Measurements from ENCODE around the gene GORAB.

Gene GORAB

DNA sequence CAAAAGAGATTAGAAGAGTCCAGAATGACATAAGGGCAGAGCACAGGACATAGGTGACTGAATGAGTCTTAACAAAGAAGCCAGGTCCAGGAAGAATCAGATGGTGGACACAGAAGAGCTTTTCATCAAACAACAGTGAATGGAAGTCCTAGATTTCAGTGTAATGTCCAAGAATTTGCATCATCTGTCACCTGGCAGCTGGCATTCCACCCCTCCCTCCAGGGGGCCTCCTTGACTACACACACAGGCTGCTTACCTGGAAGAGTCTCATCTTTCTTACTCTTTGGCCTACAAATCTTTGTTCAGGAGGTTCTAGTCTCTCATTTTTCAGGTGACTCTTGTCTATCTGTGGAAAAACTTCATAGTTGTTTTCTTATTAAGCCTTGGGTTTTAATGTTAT, 36.2 kb downstream of the GORAB start:
- H3K4me1 ChIP-seq, result no peaks in the 10 kb centered on the region
- H3K9ac ChIP-seq, result no peak overlapping the region
- no peak overlapping the region for H3K4me3 ChIP-seq (ENCODE audit: low read depth, low read length)
- H3K4me2 ChIP-seq (ENCODE audit: low read length), result no peak overlapping the region
- no peak overlapping the region for H2AFZ ChIP-seq
- no peak overlapping the region for H3K27ac ChIP-seq
- H3K79me2 ChIP-seq, result no peaks in the 10 kb centered on the region
- no peaks in the 10 kb centered on the region for H3K9me3 ChIP-seq (ENCODE audit: control insufficient read depth, low read length)
- no peaks in the 10 kb centered on the region for H3K27me3 ChIP-seq (ENCODE audit: control insufficient read depth, insufficient read depth, low read length)
- TF ChIP-seq, protein P1, sequence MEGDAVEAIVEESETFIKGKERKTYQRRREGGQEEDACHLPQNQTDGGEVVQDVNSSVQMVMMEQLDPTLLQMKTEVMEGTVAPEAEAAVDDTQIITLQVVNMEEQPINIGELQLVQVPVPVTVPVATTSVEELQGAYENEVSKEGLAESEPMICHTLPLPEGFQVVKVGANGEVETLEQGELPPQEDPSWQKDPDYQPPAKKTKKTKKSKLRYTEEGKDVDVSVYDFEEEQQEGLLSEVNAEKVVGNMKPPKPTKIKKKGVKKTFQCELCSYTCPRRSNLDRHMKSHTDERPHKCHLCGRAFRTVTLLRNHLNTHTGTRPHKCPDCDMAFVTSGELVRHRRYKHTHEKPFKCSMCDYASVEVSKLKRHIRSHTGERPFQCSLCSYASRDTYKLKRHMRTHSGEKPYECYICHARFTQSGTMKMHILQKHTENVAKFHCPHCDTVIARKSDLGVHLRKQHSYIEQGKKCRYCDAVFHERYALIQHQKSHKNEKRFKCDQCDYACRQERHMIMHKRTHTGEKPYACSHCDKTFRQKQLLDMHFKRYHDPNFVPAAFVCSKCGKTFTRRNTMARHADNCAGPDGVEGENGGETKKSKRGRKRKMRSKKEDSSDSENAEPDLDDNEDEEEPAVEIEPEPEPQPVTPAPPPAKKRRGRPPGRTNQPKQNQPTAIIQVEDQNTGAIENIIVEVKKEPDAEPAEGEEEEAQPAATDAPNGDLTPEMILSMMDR (IDR thresholded peaks at IDR 0.05), result no peak
- H3K36me3 ChIP-seq (ENCODE audit: control insufficient read depth, insufficient read depth, low read length), result no peaks in the 10 kb centered on the region

DNA sequence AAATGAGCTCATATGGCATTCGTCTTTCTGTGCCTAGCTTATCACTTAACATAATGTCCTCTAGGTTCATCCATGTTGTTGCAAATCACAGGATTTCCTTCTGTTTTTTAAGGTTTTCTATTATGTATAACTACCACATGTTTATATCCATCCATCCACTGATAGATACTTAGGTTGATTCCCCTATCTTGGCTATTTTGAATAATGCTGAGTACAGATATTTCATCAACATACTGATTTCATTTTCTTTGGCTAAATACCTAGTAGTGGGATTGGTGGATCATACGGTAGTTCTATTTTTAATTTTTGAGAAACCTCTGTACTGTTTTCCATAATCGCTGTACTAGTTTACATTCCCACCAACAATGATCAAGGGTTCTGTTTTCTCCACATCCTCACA, 45.0 kb downstream of the GORAB start:
- H3K27me3 ChIP-seq (ENCODE audit: control insufficient read depth, insufficient read depth, low read length), result no peaks in the 10 kb centered on the region

DNA sequence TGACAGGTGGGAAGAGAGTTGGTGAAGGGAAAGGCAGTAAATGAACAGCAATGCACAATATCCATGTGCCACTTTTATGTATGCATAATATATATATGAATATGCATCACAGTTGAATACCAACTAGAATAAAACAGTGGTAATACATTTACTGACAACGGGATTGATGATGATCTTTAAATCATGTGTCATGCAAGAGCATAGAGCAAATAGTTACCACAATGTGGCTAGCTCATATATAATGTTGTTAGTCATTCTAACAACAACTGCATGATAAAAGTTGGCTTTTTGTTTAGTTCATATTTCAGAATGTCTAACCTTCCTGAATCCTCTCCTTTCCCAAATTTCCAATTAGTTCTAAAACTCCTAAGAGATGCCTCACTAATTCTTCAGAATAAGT, 46.4 kb downstream of the GORAB start:
- TF ChIP-seq, protein P1 (IDR thresholded peaks at IDR 0.05), result no peak
- no peak overlapping the region for H3K4me2 ChIP-seq (ENCODE audit: low read length)
- H3K36me3 ChIP-seq (ENCODE audit: control insufficient read depth, insufficient read depth, low read length), result no peaks in the 10 kb centered on the region
- no peak overlapping the region for H3K9ac ChIP-seq
- no peak overlapping the region for H3K27ac ChIP-seq
- no peak overlapping the region for H3K4me3 ChIP-seq (ENCODE audit: low read depth, low read length)
- H3K9me3 ChIP-seq (ENCODE audit: control insufficient read depth, low read length), result no peaks in the 10 kb centered on the region
- H2AFZ ChIP-seq, result no peak overlapping the region
- H3K4me1 ChIP-seq, result no peaks in the 10 kb centered on the region
- no peaks in the 10 kb centered on the region for H3K79me2 ChIP-seq
- H3K27me3 ChIP-seq (ENCODE audit: control insufficient read depth, insufficient read depth, low read length), result no peaks in the 10 kb centered on the region

More for the DNA sequence above, 45.0 kb downstream of the GORAB start:
- Histone ChIP-seq H3K79me2 (no peaks in the 10 kb centered on the region), H3K36me3 (ENCODE audit: control insufficient read depth, insufficient read depth, low read length) (no peaks in the 10 kb centered on the region), H3K27ac (no peak overlapping the region), H3K9ac (no peak overlapping the region), H3K4me3 (ENCODE audit: low read depth, low read length) (no peak overlapping the region), H2AFZ (no peak overlapping the region), H3K4me1 (no peaks in the 10 kb centered on the region), H3K9me3 (ENCODE audit: control insufficient read depth, low read length) (no peaks in the 10 kb centered on the region), H3K4me2 (ENCODE audit: low read length) (no peak overlapping the region)
- TF ChIP-seq, protein P1 (IDR thresholded peaks at IDR 0.05), result no peak

DNA sequence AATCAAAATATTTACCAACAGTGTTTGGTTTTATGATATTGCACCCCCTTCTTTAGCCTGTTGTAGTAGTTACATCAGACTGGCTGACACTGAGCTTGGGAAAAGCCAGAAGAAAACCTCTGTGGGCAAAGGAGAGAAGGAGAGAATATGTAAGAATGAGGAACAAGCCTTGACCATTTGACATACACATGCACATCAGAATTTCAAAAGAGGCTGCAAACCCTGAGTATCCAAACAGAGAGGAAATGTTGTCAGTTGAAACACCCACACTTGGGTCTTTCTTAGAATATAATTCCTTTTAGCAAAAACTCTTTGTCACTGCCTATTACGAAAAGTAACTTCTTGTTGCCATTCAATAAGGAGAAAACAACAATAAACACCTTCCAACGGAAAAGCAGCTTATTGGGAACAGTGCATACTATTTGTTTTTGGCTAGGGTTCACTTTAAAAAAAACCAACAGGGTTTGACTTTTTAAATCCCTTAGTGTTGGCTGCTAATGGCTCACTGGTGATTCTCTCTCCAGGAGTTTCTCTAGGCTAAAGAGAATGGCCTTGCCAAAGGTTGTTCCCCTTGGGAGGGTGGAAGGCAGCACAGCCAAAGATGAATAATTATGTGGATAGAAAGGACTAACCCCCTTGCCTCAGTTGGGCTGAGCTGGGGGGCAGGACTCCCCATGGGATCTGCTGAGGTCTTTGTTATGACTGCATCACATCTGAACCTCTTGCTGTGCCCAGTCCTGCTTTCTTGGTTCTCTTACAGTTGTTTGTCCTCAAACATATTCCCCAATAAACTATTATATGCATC, 48.9 kb downstream of the GORAB start:
- no peak overlapping the region for H3K9ac ChIP-seq
- no peaks in the 10 kb centered on the region for H3K79me2 ChIP-seq
- TF ChIP-seq, protein P1 (IDR thresholded peaks at IDR 0.05), result no peak
- no peak overlapping the region for H3K4me2 ChIP-seq (ENCODE audit: low read length)
- H3K36me3 ChIP-seq (ENCODE audit: control insufficient read depth, insufficient read depth, low read length), result no peaks in the 10 kb centered on the region
- no peaks in the 10 kb centered on the region for H3K4me1 ChIP-seq
- H3K27ac ChIP-seq, result no peak overlapping the region
- no peak overlapping the region for H3K4me3 ChIP-seq (ENCODE audit: low read depth, low read length)
- H2AFZ ChIP-seq, result no peak overlapping the region
- H3K27me3 ChIP-seq (ENCODE audit: control insufficient read depth, insufficient read depth, low read length), result no peaks in the 10 kb centered on the region
- H3K9me3 ChIP-seq (ENCODE audit: control insufficient read depth, low read length), result no peaks in the 10 kb centered on the region

DNA sequence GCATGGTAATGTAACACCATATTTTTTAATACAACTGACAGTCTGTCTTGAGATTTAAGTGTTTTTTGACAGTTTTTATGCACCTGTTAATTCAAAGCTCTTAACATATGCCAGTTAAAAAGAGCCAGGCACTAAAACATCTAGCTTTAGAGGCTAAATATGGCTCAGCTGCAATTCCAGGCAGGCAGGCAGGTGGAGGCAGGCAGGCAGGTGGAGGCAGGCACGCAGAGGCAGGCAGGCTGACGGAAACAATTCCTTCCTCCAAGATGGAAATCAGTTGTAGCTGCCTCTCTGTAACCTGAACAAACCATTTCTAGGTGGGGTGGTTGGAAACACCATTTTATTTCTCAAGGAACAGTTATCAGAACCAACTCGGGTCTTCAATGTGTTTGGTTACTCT, 51.2 kb downstream of the GORAB start:
- Histone ChIP-seq H3K36me3 (ENCODE audit: control insufficient read depth, insufficient read depth, low read length) (no peaks in the 10 kb centered on the region), H3K79me2 (no peaks in the 10 kb centered on the region), H3K4me1 (no peaks in the 10 kb centered on the region), H3K4me2 (ENCODE audit: low read length) (no peak overlapping the region), H3K9me3 (ENCODE audit: control insufficient read depth, low read length) (no peaks in the 10 kb centered on the region), H3K9ac (no peak overlapping the region), H2AFZ (no peak overlapping the region), H3K4me3 (ENCODE audit: low read depth, low read length) (no peak overlapping the region), H3K27ac (no peak overlapping the region), H3K27me3 (ENCODE audit: control insufficient read depth, insufficient read depth, low read length) (no peaks in the 10 kb centered on the region)
- TF ChIP-seq, protein P1 (IDR thresholded peaks at IDR 0.05), result no peak
